Medulla oblongata (tissue), 1 donor: ENCODE data around the gene OARD1.
"Not testable (repeated sequence)": the region's sequence is repeated elsewhere in the genome, so short reads cannot be mapped to it uniquely, and the experiment has no call there.

Experiments
- DNase-seq: peaks from one replicate; pipeline ENCODE4 v3.0.0-alpha.2; 2015; ENCODE audit errors: extremely low spot score

The OARD1 gene

DNA sequence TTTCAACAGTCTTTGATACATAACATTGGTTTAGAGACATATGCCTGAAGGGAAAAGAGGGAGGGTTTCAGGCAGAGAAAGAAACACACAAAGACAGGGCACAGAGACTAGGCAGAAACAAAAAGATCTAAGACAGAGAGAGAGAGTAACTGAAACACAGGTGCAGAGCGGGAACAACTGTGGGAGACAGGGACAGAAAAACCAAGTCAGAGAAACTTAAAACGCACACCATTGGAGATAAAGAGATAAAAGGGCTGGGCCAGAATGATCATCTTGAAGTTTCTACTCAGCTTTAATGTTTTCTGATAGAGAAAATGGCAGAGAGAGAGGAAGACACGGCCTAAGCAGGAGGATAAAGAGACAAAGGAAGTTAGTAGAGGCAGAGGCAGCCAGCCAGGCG lies 44.9 kb downstream of the OARD1 start:
- no peak for DNase-seq

DNA sequence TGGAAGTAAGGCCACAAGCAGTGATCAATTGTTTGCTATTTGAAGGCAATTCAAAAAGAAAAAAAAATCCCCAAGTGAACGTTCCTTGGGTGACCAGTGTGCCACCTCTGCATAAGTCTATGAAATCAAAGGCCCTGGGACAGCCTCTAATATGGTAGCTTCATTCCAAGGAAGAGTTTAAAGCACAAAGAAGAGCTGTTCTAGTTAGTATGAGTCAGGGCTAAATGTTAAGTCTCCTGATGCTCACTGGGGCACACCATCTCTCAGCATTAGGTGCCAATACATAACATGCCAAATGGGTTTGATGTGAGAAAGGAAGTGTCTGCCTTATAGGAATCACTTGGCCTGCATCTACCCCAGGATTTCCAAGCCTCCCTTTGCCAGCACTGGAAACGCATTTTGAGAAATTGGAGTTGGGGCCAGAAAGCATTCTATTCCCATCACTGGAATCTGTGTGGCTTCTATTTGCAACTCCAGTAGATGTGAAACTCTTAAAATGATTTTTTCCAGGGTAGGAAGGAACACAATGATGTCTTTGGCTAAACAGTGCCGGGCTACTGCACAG lies 46.1 kb downstream of the OARD1 start:
- DNase-seq: no peak

- no peak for DNase-seq
Observed at GRCh38 chr6:41023114-41023513, 49.0 kb downstream of the OARD1 start.

DNA sequence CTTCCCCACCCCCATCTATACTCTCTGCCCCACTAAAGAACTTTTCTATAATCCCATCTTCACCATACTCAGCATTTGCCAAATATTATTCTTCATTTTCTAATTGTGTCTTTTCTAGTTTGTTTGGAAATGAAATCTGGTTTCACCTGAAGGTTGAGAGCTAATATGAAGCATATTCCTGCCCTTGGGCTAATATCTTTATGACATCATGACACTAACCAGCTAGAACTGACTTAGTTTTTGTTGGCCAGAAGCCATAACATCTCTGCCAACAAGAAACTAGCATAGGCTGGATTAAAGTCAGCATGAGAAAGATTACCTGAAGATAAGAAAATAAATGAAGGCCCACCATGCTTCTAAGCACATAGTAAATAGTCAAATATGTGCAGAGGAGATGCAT lies 49.9 kb downstream of the OARD1 start:
- no peak for DNase-seq

DNA sequence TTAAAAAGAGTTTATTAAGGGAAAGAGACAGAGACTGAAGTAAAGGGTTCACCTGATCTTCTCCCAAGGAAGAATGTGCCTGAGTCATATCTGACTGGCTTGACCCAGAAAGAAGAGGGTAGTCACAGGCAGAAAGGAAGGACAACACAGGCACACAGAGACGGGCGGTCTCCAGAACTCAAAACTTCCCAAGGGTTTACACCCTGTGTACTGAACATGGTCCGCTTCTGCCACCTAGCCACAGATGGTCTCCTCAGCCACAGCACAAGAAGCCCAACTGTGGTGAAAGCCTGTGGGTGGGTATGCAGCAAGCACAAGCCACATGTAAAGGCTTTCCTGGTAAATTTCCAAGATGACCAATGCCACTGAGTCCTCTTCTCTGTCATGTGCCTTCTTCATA lies 50.3 kb downstream of the OARD1 start:
- DNase-seq: peak; percentile 9

- DNase-seq: no peak
Observed at GRCh38 chr6:41017663-41018062, 54.5 kb downstream of the OARD1 start.

DNA sequence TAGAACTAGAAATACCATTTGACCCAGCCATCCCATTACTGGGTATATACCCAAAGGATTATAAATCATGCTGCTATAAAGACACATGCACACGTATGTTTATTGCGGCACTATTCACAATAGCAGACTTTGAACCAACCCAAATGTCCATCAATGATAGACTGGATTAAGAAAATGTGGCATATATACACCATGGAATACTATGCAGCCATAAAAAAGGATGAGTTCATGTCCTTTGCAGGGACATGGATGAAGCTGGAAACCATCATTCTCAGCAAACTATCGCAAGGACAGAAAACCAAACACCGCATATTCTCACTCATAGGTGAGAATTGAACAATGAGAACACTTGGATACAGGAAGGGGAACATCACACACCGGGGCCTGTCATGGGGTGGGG lies 56.3 kb downstream of the OARD1 start:
- DNase-seq: not testable (repeated sequence)

GRCh38 chr6:41014780-41015179 lies 57.4 kb downstream of the OARD1 start:
- no peak for DNase-seq
